ENCODE measurements around the gene PRR29.

PRR29 gene

GRCh38 chr17:63973930-63974593 lies 24.1 kb upstream of the PRR29 start:
- Histone ChIP-seq H3K4me1 (ENCODE audit: low read length) (no peaks in the 10 kb centered on the region), H3F3A (ENCODE audit: insufficient read depth, low read length) (no peaks in the 10 kb centered on the region), H3K79me2 (ENCODE audit: low read length) (no peaks in the 10 kb centered on the region), H4K20me1 (ENCODE audit: insufficient read depth, low read length) (no peaks in the 10 kb centered on the region), H3K9me3 (replicated peaks; ENCODE audit: insufficient read depth, low read length) (no peaks in the 10 kb centered on the region), H3K4me2 (ENCODE audit: low read depth, low read length) (no peak overlapping the region), H3K36me3 (replicated peaks; ENCODE audit: insufficient read depth, low read length) (no peaks in the 10 kb centered on the region), H3K9me2 (replicated peaks; ENCODE audit: insufficient read depth, low read length) (no peaks in the 10 kb centered on the region), H3K9ac (ENCODE audit: low read length) (no peak overlapping the region), H3K27me3 (replicated peaks; ENCODE audit: insufficient read depth, low read length) (peaks cover 5% of the 10 kb centered on the region; the same call in 1 of the 2 replicates), H3K4me3 (ENCODE audit: low read length) (no peak overlapping the region), H3K27ac (ENCODE audit: low read length) (no peak overlapping the region), H2AFZ (ENCODE audit: low read length) (no peak overlapping the region)
- DNase-seq: no peak
- TF ChIP-seq, protein P1, sequence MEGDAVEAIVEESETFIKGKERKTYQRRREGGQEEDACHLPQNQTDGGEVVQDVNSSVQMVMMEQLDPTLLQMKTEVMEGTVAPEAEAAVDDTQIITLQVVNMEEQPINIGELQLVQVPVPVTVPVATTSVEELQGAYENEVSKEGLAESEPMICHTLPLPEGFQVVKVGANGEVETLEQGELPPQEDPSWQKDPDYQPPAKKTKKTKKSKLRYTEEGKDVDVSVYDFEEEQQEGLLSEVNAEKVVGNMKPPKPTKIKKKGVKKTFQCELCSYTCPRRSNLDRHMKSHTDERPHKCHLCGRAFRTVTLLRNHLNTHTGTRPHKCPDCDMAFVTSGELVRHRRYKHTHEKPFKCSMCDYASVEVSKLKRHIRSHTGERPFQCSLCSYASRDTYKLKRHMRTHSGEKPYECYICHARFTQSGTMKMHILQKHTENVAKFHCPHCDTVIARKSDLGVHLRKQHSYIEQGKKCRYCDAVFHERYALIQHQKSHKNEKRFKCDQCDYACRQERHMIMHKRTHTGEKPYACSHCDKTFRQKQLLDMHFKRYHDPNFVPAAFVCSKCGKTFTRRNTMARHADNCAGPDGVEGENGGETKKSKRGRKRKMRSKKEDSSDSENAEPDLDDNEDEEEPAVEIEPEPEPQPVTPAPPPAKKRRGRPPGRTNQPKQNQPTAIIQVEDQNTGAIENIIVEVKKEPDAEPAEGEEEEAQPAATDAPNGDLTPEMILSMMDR (IDR thresholded peaks at IDR 0.05; ENCODE audit: low read length): no peak
- TF ChIP-seq EZH2phosphoT487 (IDR thresholded peaks at IDR 0.05; ENCODE audit: low read length): no peak
- no peak for TF ChIP-seq EZH2 (optimal IDR thresholded peaks at IDR 0.05; ENCODE audit: low read depth, low read length)

DNA sequence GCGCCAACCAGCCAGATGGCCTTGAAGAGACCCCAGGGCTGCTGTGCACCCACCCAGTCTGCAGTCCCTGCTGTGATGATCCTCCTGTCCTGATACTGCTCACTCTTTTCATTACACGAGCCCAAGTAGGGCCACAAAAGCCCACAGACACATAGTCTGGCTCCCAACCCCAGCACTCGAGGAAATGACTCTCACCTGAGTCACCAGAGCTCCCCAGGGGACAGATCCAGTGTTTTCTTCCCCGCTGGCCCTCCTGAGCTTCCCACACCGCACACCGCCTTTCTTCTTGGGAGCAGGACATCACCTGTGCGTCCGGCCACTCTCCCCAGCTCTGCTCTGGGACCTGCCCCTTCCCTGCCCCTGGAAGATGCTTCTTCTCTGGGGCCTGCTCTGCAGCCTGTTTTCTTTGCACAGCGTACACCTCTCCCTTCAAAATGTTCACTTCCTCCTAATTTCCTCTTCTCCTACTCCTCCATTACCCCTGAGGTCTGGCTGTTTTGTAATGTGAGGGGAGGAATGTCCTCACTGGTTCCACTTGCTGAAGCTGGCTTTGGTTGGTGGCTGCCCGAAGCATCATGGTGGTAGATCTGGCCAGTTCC lies 23.5 kb upstream of the PRR29 start:
- Histone ChIP-seq H2AFZ (ENCODE audit: low read length) (no peak overlapping the region), H3K79me2 (ENCODE audit: low read length) (no peaks in the 10 kb centered on the region), H3K4me2 (ENCODE audit: low read depth, low read length) (no peak overlapping the region), H3K9me3 (replicated peaks; ENCODE audit: insufficient read depth, low read length) (no peaks in the 10 kb centered on the region), H3K36me3 (replicated peaks; ENCODE audit: insufficient read depth, low read length) (no peaks in the 10 kb centered on the region), H3K4me1 (ENCODE audit: low read length) (no peaks in the 10 kb centered on the region), H3K4me3 (ENCODE audit: low read length) (no peak overlapping the region), H3K27ac (ENCODE audit: low read length) (no peak overlapping the region), H3K27me3 (replicated peaks; ENCODE audit: insufficient read depth, low read length) (peaks cover 5% of the 10 kb centered on the region; the same call in 1 of the 2 replicates), H3K9me2 (replicated peaks; ENCODE audit: insufficient read depth, low read length) (no peaks in the 10 kb centered on the region), H4K20me1 (ENCODE audit: insufficient read depth, low read length) (no peaks in the 10 kb centered on the region), H3K9ac (ENCODE audit: low read length) (no peak overlapping the region), H3F3A (ENCODE audit: insufficient read depth, low read length) (no peaks in the 10 kb centered on the region)
- no peak for DNase-seq
- TF ChIP-seq EZH2phosphoT487 (IDR thresholded peaks at IDR 0.05; ENCODE audit: low read length) (no peak), EZH2 (optimal IDR thresholded peaks at IDR 0.05; ENCODE audit: low read depth, low read length) (no peak)
- TF ChIP-seq, protein P1 (IDR thresholded peaks at IDR 0.05; ENCODE audit: low read length): no peak

- no peaks in the 10 kb centered on the region for H3F3A ChIP-seq (ENCODE audit: insufficient read depth, low read length)
- H3K9me3 ChIP-seq (replicated peaks; ENCODE audit: insufficient read depth, low read length): no peaks in the 10 kb centered on the region
- H3K36me3 ChIP-seq (replicated peaks; ENCODE audit: insufficient read depth, low read length): no peaks in the 10 kb centered on the region
- no peak for TF ChIP-seq EZH2 (optimal IDR thresholded peaks at IDR 0.05; ENCODE audit: low read depth, low read length)
- TF ChIP-seq EZH2phosphoT487 (IDR thresholded peaks at IDR 0.05; ENCODE audit: low read length): no peak
- TF ChIP-seq, protein P1 (IDR thresholded peaks at IDR 0.05; ENCODE audit: low read length): no peak
- no peak overlapping the region for H3K9ac ChIP-seq (ENCODE audit: low read length)
- no peak overlapping the region for H3K4me3 ChIP-seq (ENCODE audit: low read length)
- H3K27me3 ChIP-seq (replicated peaks; ENCODE audit: insufficient read depth, low read length): peaks cover 5% of the 10 kb centered on the region; the same call in 1 of the 2 replicates
- no peaks in the 10 kb centered on the region for H3K9me2 ChIP-seq (replicated peaks; ENCODE audit: insufficient read depth, low read length)
- H2AFZ ChIP-seq (ENCODE audit: low read length): no peak overlapping the region
- no peaks in the 10 kb centered on the region for H4K20me1 ChIP-seq (ENCODE audit: insufficient read depth, low read length)
- DNase-seq: no peak
- H3K4me1 ChIP-seq (ENCODE audit: low read length): no peaks in the 10 kb centered on the region
- no peak overlapping the region for H3K27ac ChIP-seq (ENCODE audit: low read length)
- H3K4me2 ChIP-seq (ENCODE audit: low read depth, low read length): no peak overlapping the region
- no peaks in the 10 kb centered on the region for H3K79me2 ChIP-seq (ENCODE audit: low read length)
Measured at GRCh38 chr17:63975541-63976092, 22.5 kb upstream of the PRR29 start.

Data from MM.1S (cell line).